Prostate gland (tissue), 2 donors: ENCODE measurements around the gene BMP3. TPM values are rescaled to one million over a fixed set of nuclear protein-coding genes. Genes with fewer than 3 reads are reported as not detected.

Experiments
- DNase-seq: peaks from one replicate; pipeline ENCODE4 v3.0.0-alpha.2; 2019; ENCODE audit warnings: low spot score
- H3K27ac ChIP-seq, 2 donors: fragments of 200-600 bp; sonication (generic); 2 replicates each; pipeline ENCODE4 v1.5.1; 2017 to 2019
- H3K27me3 ChIP-seq: fragments of 200-600 bp; sonication (generic); replicated peaks from 2 replicates; pipeline ENCODE4 v1.5.1; 2019; ENCODE audit not compliant: insufficient read depth
- H3K36me3 ChIP-seq, 2 donors: fragments of 200-600 bp; sonication (generic); 1 replicate in 1 of 2; 2 replicates in 1 of 2; pipeline versions ENCODE4 v1.5.1 to v1.8.1; 2017 to 2019
- H3K4me1 ChIP-seq: fragments of 200-600 bp; sonication (generic); replicated peaks from 2 replicates; pipeline ENCODE4 v1.5.1; 2019
- H3K4me3 ChIP-seq, 2 donors: fragments of 200-600 bp; sonication (generic); 2 replicates each; pipeline ENCODE4 v1.5.1; 2017 to 2019
- H3K9me3 ChIP-seq: fragments of 200-600 bp; sonication (generic); 2 replicates; pipeline ENCODE4 v1.5.1; 2017
- CTCF ChIP-seq, 4 experiments: fragments of 200-600 bp in 2 of 4; fragments of 450-650 bp in 2 of 4; sonication (generic) in 2 of 4; IDR thresholded peaks; 1 replicate in 3 of 4; 2 replicates in 1 of 4; pipeline ENCODE4 v1.5.1; 2016 to 2019; ENCODE audit warnings: antibody characterized with exemption in 4 of 4, mild to moderate bottlenecking in 2 of 4, moderate library complexity in 2 of 4
- POLR2A ChIP-seq: fragments of 450-650 bp; IDR thresholded peaks from one replicate; pipeline ENCODE4 v1.6.1; 2016; ENCODE audit warnings: antibody characterized with exemption, mild to moderate bottlenecking
- POLR2AphosphoS5 ChIP-seq: sonication (generic); formaldehyde crosslinking; IDR thresholded peaks from one replicate; pipeline ENCODE4 v1.6.1; 2017; ENCODE audit warnings: antibody characterized with exemption
- WGBS: methylation state at CpG from one replicate; pipeline ENCODE4 v1.1.5; 2018; 5-methylcytosine and 5-hydroxymethylcytosine counted together
- intact Hi-C: fragments of 100-400 bp; cut with DNase I; formaldehyde crosslinking; loops from one replicate; pipeline ENCODE4 v1.14.2; 2022
- total RNA-seq, 2 donors: library from RNA; depleted of rRNA; stranded (reverse); fragments of >200 nt; gene quantifications; one replicate each; pipeline ENCODE4 v1.1.0, GENCODE V29; 2016

Gene BMP3
- total RNA-seq, 2 donors from 2014 or later, result 0.46 to 0.80 TPM

- DNase-seq, result peak; percentile 80
- H3K27ac ChIP-seq, result no peak overlapping the region
- no peak overlapping the region for H3K4me3 ChIP-seq
- intact Hi-C loops, result loop anchor here (2.0 kb wide), 1 partner anchor 283 kb away; no protein-coding TSS in a partner anchor
- 6% methylated on average over 6 of the region's 6 CpGs for WGBS
- no peaks in the 10 kb centered on the region for H3K9me3 ChIP-seq
- peak; percentile 39 for TF ChIP-seq POLR2AphosphoS5
- TF ChIP-seq POLR2A, result no peak
- peak; percentile 59 to 87 (median 76) for TF ChIP-seq CTCF (IDR thresholded peaks at IDR 0.05)
- H3K36me3 ChIP-seq, result no peaks in the 10 kb centered on the region
- H3K4me1 ChIP-seq, result no peaks in the 10 kb centered on the region
- no peaks in the 10 kb centered on the region for H3K27me3 ChIP-seq
Observed at GRCh38 chr4:81069706-81070331, 39.3 kb downstream of the BMP3 start.

GRCh38 chr4:81071013-81071412 lies 40.5 kb downstream of the BMP3 start:
- no peak for DNase-seq
- Histone ChIP-seq H3K4me1 (no peaks in the 10 kb centered on the region), H3K4me3 (no peak overlapping the region), H3K27ac (no peak overlapping the region), H3K36me3 (no peaks in the 10 kb centered on the region), H3K9me3 (no peaks in the 10 kb centered on the region), H3K27me3 (no peaks in the 10 kb centered on the region)
- intact Hi-C loops, result loop anchor here (2.0 kb wide), 1 partner anchor 282 kb away; no protein-coding TSS in a partner anchor
- WGBS, result 46% methylated on average over 2 of the region's 2 CpGs
- TF ChIP-seq POLR2AphosphoS5 (no peak), CTCF (IDR thresholded peaks at IDR 0.05) (no peak), POLR2A (no peak)

GRCh38 chr4:81081156-81081555 lies 50.6 kb downstream of the BMP3 start:
- over 99% methylated on average over 5 of the region's 5 CpGs for WGBS
- Histone ChIP-seq H3K27me3 (no peaks in the 10 kb centered on the region), H3K4me1 (no peaks in the 10 kb centered on the region), H3K27ac (no peak overlapping the region), H3K4me3 (no peak overlapping the region), H3K9me3 (no peaks in the 10 kb centered on the region), H3K36me3 (no peaks in the 10 kb centered on the region)
- no peak for TF ChIP-seq POLR2A
- no peak for TF ChIP-seq POLR2AphosphoS5
- TF ChIP-seq CTCF (IDR thresholded peaks at IDR 0.05), result no peak
- no peak for DNase-seq
- intact Hi-C loops, result no loop called here

- DNase-seq, result peak; percentile 10
- intact Hi-C loops, result no loop called here
- H3K27ac ChIP-seq, result no peak overlapping the region
- H3K4me3 ChIP-seq, result no peak overlapping the region
- no peaks in the 10 kb centered on the region for H3K4me1 ChIP-seq
- TF ChIP-seq CTCF (IDR thresholded peaks at IDR 0.05) (peak in 3 of 4 experiments; percentile 29 to 51 (median 41)), POLR2AphosphoS5 (peak; percentile 50), POLR2A (no peak)
- H3K27me3 ChIP-seq, result no peaks in the 10 kb centered on the region
- no peaks in the 10 kb centered on the region for H3K9me3 ChIP-seq
- no peaks in the 10 kb centered on the region for H3K36me3 ChIP-seq
Observed at GRCh38 chr4:81084029-81084428, 53.5 kb downstream of the BMP3 start.

GRCh38 chr4:81084634-81085033 lies 54.1 kb downstream of the BMP3 start:
- Histone ChIP-seq H3K36me3 (no peaks in the 10 kb centered on the region), H3K4me3 (no peak overlapping the region), H3K27ac (no peak overlapping the region), H3K27me3 (no peaks in the 10 kb centered on the region), H3K9me3 (no peaks in the 10 kb centered on the region), H3K4me1 (no peaks in the 10 kb centered on the region)
- intact Hi-C loops, result no loop called here
- TF ChIP-seq POLR2A (no peak), CTCF (IDR thresholded peaks at IDR 0.05) (no peak), POLR2AphosphoS5 (no peak)
- 26% methylated on average over 3 of the region's 3 CpGs for WGBS
- no peak for DNase-seq
